ENCODE data around the gene SELE. TPM values are rescaled to one million over a fixed set of nuclear protein-coding genes. Genes with fewer than 3 reads are reported as not detected.

SELE gene
- total and polyA plus RNA-seq, 4 donors = 0.09 to 4.2 (median 3.3) TPM

- H3K36me3 ChIP-seq (ENCODE audit: control insufficient read depth in 4 of 4, insufficient read depth in 3 of 4, low read depth in 1 of 4, low read length in 3 of 4) = no peaks in the 10 kb centered on the region
- peaks cover 4 to 12% (median 7%) of the 10 kb centered on the region in 4 donors for H3K4me1 ChIP-seq (ENCODE audit: control insufficient read depth in 4 of 4, insufficient read depth in 4 of 4, low read length in 3 of 4)
- TF ChIP-seq YY1 (IDR thresholded peaks at IDR 0.05) (no peak), GABPA (IDR thresholded peaks at IDR 0.05 in 1 of 2, conservative IDR thresholded peaks at IDR 0.05 in 1 of 2) (no peak), RXRA (IDR thresholded peaks at IDR 0.05) (peak in 1 of 2 donors; percentile 4), FOXA2 (IDR thresholded peaks at IDR 0.05) (no peak), EGR1 (IDR thresholded peaks at IDR 0.05; ENCODE audit: low read depth in 2 of 2) (peak in 1 of 2 donors; percentile 14), NR2F2 (IDR thresholded peaks at IDR 0.05) (peak; percentile 32), JUND (IDR thresholded peaks at IDR 0.05) (no peak), HNF4G (IDR thresholded peaks at IDR 0.05) (no peak)
- TF ChIP-seq, protein P1, sequence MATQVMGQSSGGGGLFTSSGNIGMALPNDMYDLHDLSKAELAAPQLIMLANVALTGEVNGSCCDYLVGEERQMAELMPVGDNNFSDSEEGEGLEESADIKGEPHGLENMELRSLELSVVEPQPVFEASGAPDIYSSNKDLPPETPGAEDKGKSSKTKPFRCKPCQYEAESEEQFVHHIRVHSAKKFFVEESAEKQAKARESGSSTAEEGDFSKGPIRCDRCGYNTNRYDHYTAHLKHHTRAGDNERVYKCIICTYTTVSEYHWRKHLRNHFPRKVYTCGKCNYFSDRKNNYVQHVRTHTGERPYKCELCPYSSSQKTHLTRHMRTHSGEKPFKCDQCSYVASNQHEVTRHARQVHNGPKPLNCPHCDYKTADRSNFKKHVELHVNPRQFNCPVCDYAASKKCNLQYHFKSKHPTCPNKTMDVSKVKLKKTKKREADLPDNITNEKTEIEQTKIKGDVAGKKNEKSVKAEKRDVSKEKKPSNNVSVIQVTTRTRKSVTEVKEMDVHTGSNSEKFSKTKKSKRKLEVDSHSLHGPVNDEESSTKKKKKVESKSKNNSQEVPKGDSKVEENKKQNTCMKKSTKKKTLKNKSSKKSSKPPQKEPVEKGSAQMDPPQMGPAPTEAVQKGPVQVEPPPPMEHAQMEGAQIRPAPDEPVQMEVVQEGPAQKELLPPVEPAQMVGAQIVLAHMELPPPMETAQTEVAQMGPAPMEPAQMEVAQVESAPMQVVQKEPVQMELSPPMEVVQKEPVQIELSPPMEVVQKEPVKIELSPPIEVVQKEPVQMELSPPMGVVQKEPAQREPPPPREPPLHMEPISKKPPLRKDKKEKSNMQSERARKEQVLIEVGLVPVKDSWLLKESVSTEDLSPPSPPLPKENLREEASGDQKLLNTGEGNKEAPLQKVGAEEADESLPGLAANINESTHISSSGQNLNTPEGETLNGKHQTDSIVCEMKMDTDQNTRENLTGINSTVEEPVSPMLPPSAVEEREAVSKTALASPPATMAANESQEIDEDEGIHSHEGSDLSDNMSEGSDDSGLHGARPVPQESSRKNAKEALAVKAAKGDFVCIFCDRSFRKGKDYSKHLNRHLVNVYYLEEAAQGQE (IDR thresholded peaks at IDR 0.05) = peak; percentile 79
- TF ChIP-seq, protein P2, sequence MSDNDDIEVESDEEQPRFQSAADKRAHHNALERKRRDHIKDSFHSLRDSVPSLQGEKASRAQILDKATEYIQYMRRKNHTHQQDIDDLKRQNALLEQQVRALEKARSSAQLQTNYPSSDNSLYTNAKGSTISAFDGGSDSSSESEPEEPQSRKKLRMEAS (IDR thresholded peaks at IDR 0.05) = peak; percentile 32
- no peak overlapping the region for H3K4me3 ChIP-seq (ENCODE audit: low read depth in 1 of 3, low read length in 3 of 3)
- H3K27me3 ChIP-seq (ENCODE audit: control insufficient read depth in 4 of 4, insufficient read depth in 4 of 4, low read length in 3 of 4) = no peaks in the 10 kb centered on the region
- DNase-seq (ENCODE audit: low spot score) = no peak
- 74% methylated on average over 5 of the region's 5 CpGs for WGBS
- H3K9me3 ChIP-seq (ENCODE audit: control insufficient read depth in 4 of 4, low read length in 3 of 4) = no peaks in the 10 kb centered on the region
- H3K9ac ChIP-seq (ENCODE audit: low read depth in 1 of 2, low read length in 2 of 2) = no peak overlapping the region
- peak overlapping the region in 1 of 2 donors; percentile 12 for H3K27ac ChIP-seq (ENCODE audit: low read depth in 1 of 2, low read length in 2 of 2)
These were observed 6.1 kb upstream of the SELE start for GRCh38 chr1:169739980-169740379.

- H3K4me1 ChIP-seq (ENCODE audit: control insufficient read depth in 4 of 4, insufficient read depth in 4 of 4, low read length in 3 of 4) = peaks cover 0 to 14% (median 11%) of the 10 kb centered on the region in 4 donors
- no peaks in the 10 kb centered on the region for H3K9me3 ChIP-seq (ENCODE audit: control insufficient read depth in 4 of 4, low read length in 3 of 4)
- no peak overlapping the region for H3K27ac ChIP-seq (ENCODE audit: low read depth in 1 of 2, low read length in 2 of 2)
- no peak overlapping the region for H3K9ac ChIP-seq (ENCODE audit: low read depth in 1 of 2, low read length in 2 of 2)
- H3K27me3 ChIP-seq (ENCODE audit: control insufficient read depth in 4 of 4, insufficient read depth in 4 of 4, low read length in 3 of 4) = no peaks in the 10 kb centered on the region
- no peak for DNase-seq (ENCODE audit: low spot score)
- H3K4me3 ChIP-seq (ENCODE audit: low read depth in 1 of 3, low read length in 3 of 3) = no peak overlapping the region
- no peaks in the 10 kb centered on the region for H3K36me3 ChIP-seq (ENCODE audit: control insufficient read depth in 4 of 4, insufficient read depth in 3 of 4, low read depth in 1 of 4, low read length in 3 of 4)
- 77% methylated on average over 4 of the region's 4 CpGs for WGBS
- TF ChIP-seq HNF4G (IDR thresholded peaks at IDR 0.05) = no peak
- TF ChIP-seq ZBTB33 (IDR thresholded peaks at IDR 0.05) = no peak
- TF ChIP-seq FOXA2 (IDR thresholded peaks at IDR 0.05) = no peak
- no peak for TF ChIP-seq NR2F2 (IDR thresholded peaks at IDR 0.05)
- TF ChIP-seq TAF1 (conservative IDR thresholded peaks at IDR 0.05) = no peak
- TF ChIP-seq ATF3 (IDR thresholded peaks at IDR 0.05) = no peak
- TF ChIP-seq FOXA1 (IDR thresholded peaks at IDR 0.05) = no peak
- TF ChIP-seq, protein P1 (IDR thresholded peaks at IDR 0.05) = no peak
- no peak for TF ChIP-seq SP1 (IDR thresholded peaks at IDR 0.05)
- no peak for TF ChIP-seq YY1 (IDR thresholded peaks at IDR 0.05)
These were observed 2.4 kb downstream of the SELE start for GRCh38 chr1:169731446-169731845.
